ENCODE data around the gene PDE3A. TPM values are rescaled to one million over a fixed set of nuclear protein-coding genes. Genes with fewer than 3 reads are reported as not detected.

PDE3A gene
- total and polyA plus RNA-seq, 4 donors, result 1.5 to 15.8 (median 3.4) TPM

DNA sequence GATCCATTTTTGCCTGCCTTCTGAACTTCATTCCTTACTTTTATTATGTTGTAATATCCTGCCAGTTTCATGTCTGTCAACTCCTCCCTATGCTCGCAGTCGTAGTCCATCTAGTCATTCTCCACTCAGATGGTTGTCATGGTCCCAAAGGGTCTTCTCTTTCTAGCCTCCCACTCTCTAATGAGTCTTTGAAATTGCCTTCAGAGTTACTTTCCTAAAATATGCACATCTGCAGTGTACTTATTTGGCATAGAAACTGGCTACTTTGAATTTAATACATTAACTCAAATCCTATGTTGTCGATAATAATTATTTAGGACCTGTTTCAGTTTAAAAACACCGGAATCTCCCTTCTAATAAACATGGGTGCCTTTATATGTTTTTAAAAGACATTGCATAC is 101.0 kb downstream of the PDE3A start:
- no peak overlapping the region for H3K27ac ChIP-seq (ENCODE audit: low read depth in 1 of 2, low read length in 1 of 2)
- WGBS, 2 donors, result 86 to 91% methylated on average over 4 of the region's 4 CpGs
- ATAC-seq (ENCODE audit: insufficient read depth, low FRiP score), result no peak

GRCh38 chr12:20469756-20470155 is 101.4 kb downstream of the PDE3A start:
- DNase-seq, result no peak
- Histone ChIP-seq H3K4me1 (ENCODE audit: control insufficient read depth in 5 of 5, insufficient read depth in 5 of 5, low read length in 5 of 5) (peaks cover 0 to 29% (median 6%) of the 10 kb centered on the region in 5 donors), H3K36me3 (ENCODE audit: control insufficient read depth in 4 of 4, insufficient read depth in 4 of 4, low read length in 4 of 4) (no peaks in the 10 kb centered on the region), H3K9me3 (ENCODE audit: control insufficient read depth in 4 of 4, insufficient read depth in 3 of 4, low read length in 3 of 4) (no peaks in the 10 kb centered on the region), H3K4me3 (no peak overlapping the region), H3K27me3 (ENCODE audit: control insufficient read depth in 3 of 3, insufficient read depth in 3 of 3, low read length in 2 of 3) (no peaks in the 10 kb centered on the region), H3K27ac (ENCODE audit: low read depth in 1 of 2, low read length in 1 of 2) (no peak overlapping the region), H3K9ac (ENCODE audit: insufficient read depth in 1 of 2, low read length in 2 of 2) (no peak overlapping the region)
- no peak for ATAC-seq (ENCODE audit: insufficient read depth, low FRiP score)
- TF ChIP-seq, protein P1, sequence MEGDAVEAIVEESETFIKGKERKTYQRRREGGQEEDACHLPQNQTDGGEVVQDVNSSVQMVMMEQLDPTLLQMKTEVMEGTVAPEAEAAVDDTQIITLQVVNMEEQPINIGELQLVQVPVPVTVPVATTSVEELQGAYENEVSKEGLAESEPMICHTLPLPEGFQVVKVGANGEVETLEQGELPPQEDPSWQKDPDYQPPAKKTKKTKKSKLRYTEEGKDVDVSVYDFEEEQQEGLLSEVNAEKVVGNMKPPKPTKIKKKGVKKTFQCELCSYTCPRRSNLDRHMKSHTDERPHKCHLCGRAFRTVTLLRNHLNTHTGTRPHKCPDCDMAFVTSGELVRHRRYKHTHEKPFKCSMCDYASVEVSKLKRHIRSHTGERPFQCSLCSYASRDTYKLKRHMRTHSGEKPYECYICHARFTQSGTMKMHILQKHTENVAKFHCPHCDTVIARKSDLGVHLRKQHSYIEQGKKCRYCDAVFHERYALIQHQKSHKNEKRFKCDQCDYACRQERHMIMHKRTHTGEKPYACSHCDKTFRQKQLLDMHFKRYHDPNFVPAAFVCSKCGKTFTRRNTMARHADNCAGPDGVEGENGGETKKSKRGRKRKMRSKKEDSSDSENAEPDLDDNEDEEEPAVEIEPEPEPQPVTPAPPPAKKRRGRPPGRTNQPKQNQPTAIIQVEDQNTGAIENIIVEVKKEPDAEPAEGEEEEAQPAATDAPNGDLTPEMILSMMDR (IDR thresholded peaks at IDR 0.05; ENCODE audit: control extremely low read depth, extremely low read depth), result no peak

More for the DNA sequence above, 101.0 kb downstream of the PDE3A start:
- Histone ChIP-seq H3K27me3 (ENCODE audit: control insufficient read depth in 3 of 3, insufficient read depth in 3 of 3, low read length in 2 of 3) (no peaks in the 10 kb centered on the region), H3K36me3 (ENCODE audit: control insufficient read depth in 4 of 4, insufficient read depth in 4 of 4, low read length in 4 of 4) (no peaks in the 10 kb centered on the region), H3K9ac (ENCODE audit: insufficient read depth in 1 of 2, low read length in 2 of 2) (no peak overlapping the region), H3K4me1 (ENCODE audit: control insufficient read depth in 5 of 5, insufficient read depth in 5 of 5, low read length in 5 of 5) (peaks cover 0 to 28% (median 8%) of the 10 kb centered on the region in 5 donors), H3K4me3 (no peak overlapping the region), H3K9me3 (ENCODE audit: control insufficient read depth in 4 of 4, insufficient read depth in 3 of 4, low read length in 3 of 4) (no peaks in the 10 kb centered on the region)
- TF ChIP-seq, protein P1 (IDR thresholded peaks at IDR 0.05; ENCODE audit: control extremely low read depth, extremely low read depth), result no peak
- DNase-seq, result no peak

GRCh38 chr12:20472102-20472782 is 103.9 kb downstream of the PDE3A start:
- H3K27me3 ChIP-seq (ENCODE audit: control insufficient read depth in 3 of 3, insufficient read depth in 3 of 3, low read length in 2 of 3), result no peaks in the 10 kb centered on the region
- DNase-seq (peak in 1 of 3 donors; percentile 38), ATAC-seq (ENCODE audit: insufficient read depth, low FRiP score) (no peak)
- H3K9ac ChIP-seq (ENCODE audit: insufficient read depth in 1 of 2, low read length in 2 of 2), result no peak overlapping the region
- no peaks in the 10 kb centered on the region for H3K9me3 ChIP-seq (ENCODE audit: control insufficient read depth in 4 of 4, insufficient read depth in 3 of 4, low read length in 3 of 4)
- 63 to 91% methylated on average over 2 of the region's 2 CpGs for WGBS, 2 donors
- H3K4me1 ChIP-seq (ENCODE audit: control insufficient read depth in 5 of 5, insufficient read depth in 5 of 5, low read length in 5 of 5), result peaks cover 0 to 33% (median 6%) of the 10 kb centered on the region in 5 donors
- peak overlapping the region in 1 of 2 donors; percentile 40 for H3K27ac ChIP-seq (ENCODE audit: low read depth in 1 of 2, low read length in 1 of 2)
- TF ChIP-seq, protein P1 (IDR thresholded peaks at IDR 0.05; ENCODE audit: control extremely low read depth, extremely low read depth), result no peak
- no peaks in the 10 kb centered on the region for H3K36me3 ChIP-seq (ENCODE audit: control insufficient read depth in 4 of 4, insufficient read depth in 4 of 4, low read length in 4 of 4)
- no peak overlapping the region for H3K4me3 ChIP-seq

All from lung (tissue), 12 donors.